H54 (cell line): ENCODE results near the gene SMAD1.

Experiments
- DNase-seq: peaks from one replicate; pipeline ENCODE4 v3.0.0; 2011; ENCODE audit warnings: low spot score, mixed read lengths; ENCODE audit not compliant: insufficient read length
- FAIRE-seq: peaks from 3 replicates; lab custom pipeline; 2011; peaks lifted over from hg19 to GRCh38; lab: Jason Lieb, UNC
- POLR2A ChIP-seq: IDR thresholded peaks from 2 replicates; pipeline ENCODE4 v1.6.1; 2011; ENCODE audit warnings: low read depth, mild to moderate bottlenecking, low read length

The SMAD1 gene

DNA sequence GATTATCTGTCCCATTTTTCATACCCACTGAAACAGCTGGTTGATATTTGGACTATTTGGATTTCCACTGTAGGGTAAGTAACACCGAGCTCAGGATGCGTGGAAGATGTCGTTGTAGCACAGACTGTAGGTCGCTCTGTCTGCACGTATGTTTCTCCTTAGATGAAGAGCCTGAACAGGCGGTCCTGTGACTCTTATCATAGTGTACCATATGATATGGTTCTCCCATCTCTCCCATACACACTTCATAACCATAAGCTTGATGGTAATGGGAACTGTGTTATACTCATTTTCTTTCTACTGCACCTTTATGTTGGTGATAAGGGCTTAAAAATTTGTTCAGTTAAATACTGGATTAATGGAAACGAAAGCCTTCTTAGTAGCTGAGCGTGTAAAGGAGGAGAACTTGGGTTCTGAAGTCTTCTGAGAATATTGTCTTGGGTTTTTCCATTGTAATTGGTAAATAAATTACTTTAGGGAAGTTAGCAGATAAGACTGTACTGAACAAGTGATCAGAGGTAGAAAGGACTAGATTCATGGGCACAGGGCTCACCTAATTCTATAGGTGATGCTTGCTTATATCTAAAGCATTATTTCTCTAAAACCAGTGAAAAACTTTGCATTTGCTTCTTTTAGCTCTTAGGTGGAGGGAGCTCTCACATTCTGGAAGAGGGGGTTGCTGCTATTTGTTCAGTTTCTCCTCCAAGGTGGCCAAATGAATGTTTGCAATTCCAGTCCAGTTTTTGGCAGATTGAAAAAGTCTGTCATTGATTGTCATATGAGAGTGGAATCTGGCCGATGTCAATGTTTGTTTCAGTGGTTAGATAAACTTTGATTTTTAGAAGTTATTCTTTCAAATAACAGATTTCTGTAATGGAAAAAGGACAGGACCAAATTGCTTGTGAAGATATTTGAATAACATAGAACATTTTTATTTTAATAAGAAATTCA, 15.8 kb downstream of the SMAD1 start:
- DNase-seq: no peak
- no peak for FAIRE-seq

GRCh38 chr4:145498430-145498829, 16.8 kb downstream of the SMAD1 start:
- no peak for FAIRE-seq
- DNase-seq: no peak
- no peak for TF ChIP-seq POLR2A

More for the DNA sequence above, 15.8 kb downstream of the SMAD1 start:
- TF ChIP-seq POLR2A: no peak

DNA sequence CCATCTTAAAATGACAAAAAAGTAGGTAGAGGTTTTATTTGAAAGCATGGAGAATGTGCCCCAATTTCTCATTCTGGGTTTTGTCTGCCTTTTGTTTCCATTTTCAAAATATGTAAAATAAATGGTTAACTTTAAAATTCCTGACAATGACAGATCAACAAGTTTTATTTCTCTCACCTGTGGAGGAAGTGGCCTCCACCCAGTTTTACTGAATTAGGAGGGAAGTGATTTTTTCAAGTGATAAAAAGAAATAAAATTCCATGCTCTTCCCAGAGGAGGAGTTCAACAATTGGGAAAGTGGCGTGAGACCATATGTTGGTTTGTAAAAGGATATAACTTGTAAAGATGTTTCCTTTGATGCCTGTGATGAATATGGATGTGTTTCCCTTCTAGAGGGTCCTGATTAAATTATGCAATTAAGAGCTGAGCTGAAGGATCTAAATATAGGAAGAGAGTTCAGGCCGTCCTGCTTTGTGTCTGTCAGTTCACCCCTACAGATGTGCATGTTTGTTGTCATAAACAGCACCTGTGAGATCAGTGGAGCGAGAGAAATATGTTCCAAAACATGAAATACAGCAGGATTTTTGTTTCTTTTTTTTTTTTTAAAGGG, 19.5 kb downstream of the SMAD1 start:
- no peak for FAIRE-seq
- TF ChIP-seq POLR2A: no peak
- DNase-seq: no peak

GRCh38 chr4:145502809-145503208, 21.2 kb downstream of the SMAD1 start:
- no peak for TF ChIP-seq POLR2A
- FAIRE-seq: no peak
- no peak for DNase-seq

- TF ChIP-seq POLR2A: no peak
- FAIRE-seq: no peak
- no peak for DNase-seq
These were observed 21.9 kb downstream of the SMAD1 start for GRCh38 chr4:145503486-145504072.

GRCh38 chr4:145505995-145506394, 24.3 kb downstream of the SMAD1 start:
- DNase-seq: no peak
- FAIRE-seq: no peak
- TF ChIP-seq POLR2A: no peak

- DNase-seq (no peak), FAIRE-seq (no peak)
- TF ChIP-seq POLR2A: no peak
These were observed 26.0 kb downstream of the SMAD1 start for GRCh38 chr4:145507636-145508035.

DNA sequence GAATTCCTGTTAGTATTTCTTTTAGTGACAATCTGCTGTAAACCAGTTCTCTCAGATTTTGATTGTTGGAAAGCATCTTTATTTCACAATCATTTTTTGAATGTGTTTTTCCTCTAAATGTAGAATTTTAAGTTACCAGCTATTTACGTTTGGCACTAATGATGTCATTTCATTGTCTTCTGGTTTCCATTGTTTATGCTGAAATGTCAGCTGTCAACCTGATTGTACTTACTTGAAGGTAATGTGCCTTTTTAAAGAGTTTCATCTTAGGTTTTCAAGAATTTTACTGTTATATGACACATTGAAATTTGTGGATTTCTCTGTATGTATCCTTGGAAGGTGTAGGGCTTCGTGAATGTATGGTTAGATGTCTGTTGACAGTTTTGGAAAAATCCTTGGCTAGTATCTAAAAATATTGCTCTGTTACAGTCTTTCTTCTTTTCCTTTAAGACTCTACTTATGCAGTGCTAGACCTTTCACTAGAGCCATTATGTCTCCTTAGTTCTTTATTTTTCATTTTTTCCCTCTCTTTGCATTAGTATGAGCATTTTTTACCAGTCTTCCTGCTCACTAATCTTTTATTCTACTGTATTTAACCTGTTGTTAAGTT, 30.4 kb downstream of the SMAD1 start:
- DNase-seq (no peak), FAIRE-seq (no peak)
- TF ChIP-seq POLR2A: no peak

DNA sequence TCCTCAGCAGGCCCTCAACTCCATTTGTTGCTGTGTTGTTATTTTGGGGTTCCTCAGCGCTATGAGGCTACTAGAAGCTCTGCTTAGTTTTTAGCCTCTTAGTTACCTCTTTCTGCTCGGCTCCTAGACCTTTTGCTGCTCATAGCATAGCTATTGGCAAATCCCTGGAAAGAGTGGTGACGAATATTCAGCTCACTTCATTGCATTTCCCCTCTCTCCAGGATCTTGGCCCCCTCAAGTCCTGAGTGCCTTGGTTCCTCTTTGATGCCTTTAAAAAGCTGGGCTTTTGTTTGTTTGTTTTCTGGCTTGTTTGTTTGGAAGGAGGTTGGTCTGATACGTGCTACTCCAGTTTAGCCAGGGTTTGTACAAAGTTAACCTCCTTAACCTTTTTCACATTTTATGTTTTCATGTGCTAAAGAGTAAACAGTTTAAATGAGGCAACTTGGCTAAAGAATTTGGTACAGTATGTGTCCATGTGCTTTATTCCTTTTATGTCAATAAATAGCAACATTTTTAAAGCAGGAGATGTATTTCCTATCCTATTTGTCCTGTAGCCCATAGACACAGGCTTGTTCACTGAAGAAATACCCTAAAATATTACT, 31.5 kb downstream of the SMAD1 start:
- no peak for TF ChIP-seq POLR2A
- DNase-seq (no peak), FAIRE-seq (no peak)

DNA sequence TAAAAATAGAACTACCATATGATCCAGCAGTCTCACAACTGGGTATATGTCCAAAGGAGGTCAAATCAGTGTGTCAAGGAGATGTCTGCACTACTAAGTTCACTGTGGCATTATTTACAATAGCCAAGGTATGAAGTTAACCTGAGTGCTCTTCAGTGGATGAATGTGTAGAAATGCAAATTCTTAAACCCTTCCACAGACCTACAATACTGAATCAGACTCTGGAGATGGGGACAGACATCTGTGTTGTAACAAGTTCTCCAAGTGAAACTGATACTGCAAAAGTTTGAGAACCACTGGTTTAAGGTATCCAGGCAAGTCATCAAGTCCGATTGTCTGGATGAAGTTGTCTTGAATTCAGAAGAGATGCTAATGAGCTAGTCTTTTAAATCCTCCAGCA, 38.5 kb downstream of the SMAD1 start:
- DNase-seq (no peak), FAIRE-seq (no peak)
- TF ChIP-seq POLR2A: no peak

- DNase-seq: no peak
- TF ChIP-seq POLR2A: no peak
- no peak for FAIRE-seq
These were observed 39.6 kb downstream of the SMAD1 start for GRCh38 chr4:145521282-145521681.

- FAIRE-seq: no peak
- TF ChIP-seq POLR2A: no peak
- DNase-seq: no peak
These were observed 41.5 kb downstream of the SMAD1 start for GRCh38 chr4:145523117-145523516.

- no peak for FAIRE-seq
- DNase-seq: no peak
- TF ChIP-seq POLR2A: no peak
These were observed 42.9 kb downstream of the SMAD1 start for GRCh38 chr4:145524552-145524951.
